ENCODE data around the gene CCDC43.

Gene CCDC43

GRCh38 chr17:44636562-44636961, 53.0 kb downstream of the CCDC43 start:
- TF ChIP-seq REST (IDR thresholded peaks at IDR 0.05; ENCODE audit: low read depth) (no peak), RAD21 (IDR thresholded peaks at IDR 0.05; ENCODE audit: low read depth) (peak; percentile 77), TEAD4 (IDR thresholded peaks at IDR 0.05) (no peak), CEBPB (IDR thresholded peaks at IDR 0.05) (peak; percentile 76)

- peak; percentile 22; the same call in 1 of the 2 replicates for TF ChIP-seq RAD21 (IDR thresholded peaks at IDR 0.05; ENCODE audit: low read depth)
These were observed 55.2 kb downstream of the CCDC43 start for GRCh38 chr17:44634401-44634800.

GRCh38 chr17:44633998-44634397, 55.6 kb downstream of the CCDC43 start:
- TF ChIP-seq ZBTB7A (IDR thresholded peaks at IDR 0.05; ENCODE audit: low read depth) (no peak), TCF12 (IDR thresholded peaks at IDR 0.05; ENCODE audit: low read depth) (no peak)

GRCh38 chr17:44630703-44631102, 58.9 kb downstream of the CCDC43 start:
- TF ChIP-seq TAF1 (IDR thresholded peaks at IDR 0.05; ENCODE audit: low read depth) (no peak), MAX (IDR thresholded peaks at IDR 0.05) (no peak), YY1 (IDR thresholded peaks at IDR 0.05; ENCODE audit: low read depth) (no peak), TEAD4 (IDR thresholded peaks at IDR 0.05) (no peak), EP300 (IDR thresholded peaks at IDR 0.05; ENCODE audit: borderline replicate concordance) (no peak), EGR1 (IDR thresholded peaks at IDR 0.05) (no peak), RAD21 (IDR thresholded peaks at IDR 0.05; ENCODE audit: low read depth) (no peak), CEBPB (IDR thresholded peaks at IDR 0.05) (no peak), ZBTB7A (IDR thresholded peaks at IDR 0.05; ENCODE audit: low read depth) (no peak), FOXM1 (IDR thresholded peaks at IDR 0.05; ENCODE audit: borderline replicate concordance, low read depth) (no peak), USF1 (IDR thresholded peaks at IDR 0.05) (no peak), TCF12 (IDR thresholded peaks at IDR 0.05; ENCODE audit: low read depth) (no peak), REST (IDR thresholded peaks at IDR 0.05; ENCODE audit: low read depth) (no peak), CREB1 (IDR thresholded peaks at IDR 0.05; ENCODE audit: low read depth) (no peak), NFIC (IDR thresholded peaks at IDR 0.05) (no peak)

GRCh38 chr17:44629314-44629713, 60.3 kb downstream of the CCDC43 start:
- TF ChIP-seq ZBTB7A (IDR thresholded peaks at IDR 0.05; ENCODE audit: low read depth) (no peak), REST (IDR thresholded peaks at IDR 0.05; ENCODE audit: low read depth) (no peak), TAF1 (IDR thresholded peaks at IDR 0.05; ENCODE audit: low read depth) (no peak), EGR1 (IDR thresholded peaks at IDR 0.05) (no peak), CEBPB (IDR thresholded peaks at IDR 0.05) (no peak), CREB1 (IDR thresholded peaks at IDR 0.05; ENCODE audit: low read depth) (no peak), TCF12 (IDR thresholded peaks at IDR 0.05; ENCODE audit: low read depth) (no peak), FOXM1 (IDR thresholded peaks at IDR 0.05; ENCODE audit: borderline replicate concordance, low read depth) (no peak), NFIC (IDR thresholded peaks at IDR 0.05) (no peak), YY1 (IDR thresholded peaks at IDR 0.05; ENCODE audit: low read depth) (no peak), TEAD4 (IDR thresholded peaks at IDR 0.05) (no peak), RAD21 (IDR thresholded peaks at IDR 0.05; ENCODE audit: low read depth) (no peak), EP300 (IDR thresholded peaks at IDR 0.05; ENCODE audit: borderline replicate concordance) (no peak), USF1 (IDR thresholded peaks at IDR 0.05) (no peak), MAX (IDR thresholded peaks at IDR 0.05) (no peak)

All from Ishikawa (cell line).